ENCODE results near the gene C11orf97. TPM values are rescaled to one million over a fixed set of nuclear protein-coding genes. Genes with fewer than 3 reads are reported as not detected.
A peak's percentile ranks its signal among the peaks of the same experiment; 100 is the strongest.

C11orf97 gene
- total RNA-seq, 1 experiment from 2014 or later: not detected

DNA sequence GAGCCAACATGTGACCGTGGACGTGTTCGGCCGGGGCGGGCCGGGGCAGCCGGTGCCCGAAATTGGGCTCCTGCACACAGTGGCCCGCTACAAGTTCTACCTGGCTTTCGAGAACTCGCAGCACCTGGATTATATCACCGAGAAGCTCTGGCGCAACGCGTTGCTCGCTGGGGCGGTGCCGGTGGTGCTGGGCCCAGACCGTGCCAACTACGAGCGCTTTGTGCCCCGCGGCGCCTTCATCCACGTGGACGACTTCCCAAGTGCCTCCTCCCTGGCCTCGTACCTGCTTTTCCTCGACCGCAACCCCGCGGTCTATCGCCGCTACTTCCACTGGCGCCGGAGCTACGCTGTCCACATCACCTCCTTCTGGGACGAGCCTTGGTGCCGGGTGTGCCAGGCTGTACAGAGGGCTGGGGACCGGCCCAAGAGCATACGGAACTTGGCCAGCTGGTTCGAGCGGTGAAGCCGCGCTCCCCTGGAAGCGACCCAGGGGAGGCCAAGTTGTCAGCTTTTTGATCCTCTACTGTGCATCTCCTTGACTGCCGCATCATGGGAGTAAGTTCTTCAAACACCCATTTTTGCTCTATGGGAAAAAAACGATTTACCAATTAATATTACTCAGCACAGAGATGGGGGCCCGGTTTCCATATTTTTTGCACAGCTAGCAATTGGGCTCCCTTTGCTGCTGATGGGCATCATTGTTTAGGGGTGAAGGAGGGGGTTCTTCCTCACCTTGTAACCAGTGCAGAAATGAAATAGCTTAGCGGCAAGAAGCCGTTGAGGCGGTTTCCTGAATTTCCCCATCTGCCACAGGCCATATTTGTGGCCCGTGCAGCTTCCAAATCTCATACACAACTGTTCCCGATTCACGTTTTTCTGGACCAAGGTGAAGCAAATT lies 33.3 kb downstream of the C11orf97 start:
- intact Hi-C loops (cut with micrococcal nuclease; ENCODE audit: unreplicated experiment): no loop called here
- Histone ChIP-seq H3K9me3 (ENCODE audit: low read depth, low read length, poor library complexity, severe bottlenecking) (no peaks in the 10 kb centered on the region), H3K27me3 (replicated peaks; ENCODE audit: insufficient read depth, low read depth, low read length, poor library complexity) (no peaks in the 10 kb centered on the region), H3K4me3 (ENCODE audit: low read depth, low read length, poor library complexity, severe bottlenecking) (peak overlapping the region; percentile 73), H3K36me3 (ENCODE audit: insufficient read depth, low read length, poor library complexity, severe bottlenecking) (peaks cover 7% of the 10 kb centered on the region), H3K4me1 (ENCODE audit: insufficient read depth, low read length, poor library complexity, severe bottlenecking) (peaks cover 26% of the 10 kb centered on the region), H3K27ac (ENCODE audit: low read depth, low read length, poor library complexity, severe bottlenecking) (peak overlapping the region; percentile 97)
- TF ChIP-seq CTCF (conservative IDR thresholded peaks at IDR 0.05; ENCODE audit: low read depth, low read length) (no peak), EZH2 (IDR thresholded peaks at IDR 0.05; ENCODE audit: borderline replicate concordance, low read depth, low read length, poor library complexity, severe bottlenecking) (no peak)
- no TSS peak for BruUV-seq (replicated peaks)
- DNase-seq (ENCODE audit: low spot score): no peak
- ChIA-PET CTCF (no interaction called here), POLR2A (ENCODE audit: low non-redundant PET) (no interaction called here)

- TF ChIP-seq CTCF (conservative IDR thresholded peaks at IDR 0.05; ENCODE audit: low read depth, low read length) (no peak), EZH2 (IDR thresholded peaks at IDR 0.05; ENCODE audit: borderline replicate concordance, low read depth, low read length, poor library complexity, severe bottlenecking) (no peak)
- peak overlapping the region; percentile 73 for H3K4me3 ChIP-seq (ENCODE audit: low read depth, low read length, poor library complexity, severe bottlenecking)
- CTCF ChIA-PET: no interaction called here
Measured at GRCh38 chr11:94546162-94546470, 33.9 kb downstream of the C11orf97 start.

GRCh38 chr11:94546886-94547285 lies 34.6 kb downstream of the C11orf97 start:
- no TSS peak for BruUV-seq (replicated peaks)
- POLR2A ChIA-PET (ENCODE audit: low non-redundant PET): no interaction called here
- peaks cover 7% of the 10 kb centered on the region for H3K36me3 ChIP-seq (ENCODE audit: insufficient read depth, low read length, poor library complexity, severe bottlenecking)
- no peaks in the 10 kb centered on the region for H3K27me3 ChIP-seq (replicated peaks; ENCODE audit: insufficient read depth, low read depth, low read length, poor library complexity)
- no peak overlapping the region for H3K27ac ChIP-seq (ENCODE audit: low read depth, low read length, poor library complexity, severe bottlenecking)
- intact Hi-C loops (cut with micrococcal nuclease; ENCODE audit: unreplicated experiment): no loop called here
- no peak for TF ChIP-seq EZH2 (IDR thresholded peaks at IDR 0.05; ENCODE audit: borderline replicate concordance, low read depth, low read length, poor library complexity, severe bottlenecking)
- TF ChIP-seq CTCF (conservative IDR thresholded peaks at IDR 0.05; ENCODE audit: low read depth, low read length): peak; percentile 19; the same call in 1 of the 2 replicates
- H3K9me3 ChIP-seq (ENCODE audit: low read depth, low read length, poor library complexity, severe bottlenecking): no peaks in the 10 kb centered on the region
- peak; percentile 43 for DNase-seq (ENCODE audit: low spot score)
- peaks cover 26% of the 10 kb centered on the region for H3K4me1 ChIP-seq (ENCODE audit: insufficient read depth, low read length, poor library complexity, severe bottlenecking)
- CTCF ChIA-PET: no interaction called here
- H3K4me3 ChIP-seq (ENCODE audit: low read depth, low read length, poor library complexity, severe bottlenecking): peak overlapping the region; percentile 73

More at GRCh38 chr11:94546162-94546470, 33.9 kb downstream of the C11orf97 start:
- intact Hi-C loops (cut with micrococcal nuclease; ENCODE audit: unreplicated experiment): no loop called here
- BruUV-seq (replicated peaks): TSS peak; percentile 34
- Histone ChIP-seq H3K27me3 (replicated peaks; ENCODE audit: insufficient read depth, low read depth, low read length, poor library complexity) (no peaks in the 10 kb centered on the region), H3K27ac (ENCODE audit: low read depth, low read length, poor library complexity, severe bottlenecking) (no peak overlapping the region), H3K36me3 (ENCODE audit: insufficient read depth, low read length, poor library complexity, severe bottlenecking) (peaks cover 7% of the 10 kb centered on the region), H3K4me1 (ENCODE audit: insufficient read depth, low read length, poor library complexity, severe bottlenecking) (peaks cover 26% of the 10 kb centered on the region), H3K9me3 (ENCODE audit: low read depth, low read length, poor library complexity, severe bottlenecking) (no peaks in the 10 kb centered on the region)
- POLR2A ChIA-PET (ENCODE audit: low non-redundant PET): no interaction called here
- DNase-seq (ENCODE audit: low spot score): no peak

All from A673 (cell line).